CD4-positive, alpha-beta T cell (primary cell): ENCODE data around the gene SLC50A1. TPM values are rescaled to one million over a fixed set of nuclear protein-coding genes. Genes with fewer than 3 reads are reported as not detected.

Experiments
- ATAC-seq: fragments of 200-7000 bp; cut with Tn5 transposase; one replicate; pipeline ENCODE4 v1.10.0; 2022; ENCODE audit warnings: mild to moderate bottlenecking; ENCODE audit not compliant: poor library complexity
- CTCF ChIA-PET: fragments of 350-600 bp; sonication (Branson Sonifier 250); formaldehyde crosslinking; loops from one replicate; lab custom pipeline; 2021; ENCODE audit warnings: antibody characterized with exemption, inconsistent platforms; lab: Charles Lee
- POLR2A ChIA-PET: fragments of 350-600 bp; sonication (Branson Sonifier 250); formaldehyde crosslinking; loops from one replicate; lab custom pipeline; 2021; ENCODE audit warnings: antibody characterized with exemption, inconsistent platforms; lab: Charles Lee
- DNase-seq, 14 experiments: peaks; one replicate each; pipeline ENCODE4 v3.0.0-alpha.2; 2013 to 2020; ENCODE audit warnings: mixed read lengths in 2 of 14
- H3K27ac ChIP-seq, 2 donors: one replicate each; pipeline versions ENCODE4 v1.5.1 to v1.7.0; 2013; ENCODE audit warnings: low read length in 2 of 2, low read depth in 1 of 2, mild to moderate bottlenecking in 1 of 2
- H3K27me3 ChIP-seq, 2 experiments: 1 replicate in 1 of 2; 2 replicates in 1 of 2; pipeline versions ENCODE4 v1.6.1 to v1.7.0; 2013; ENCODE audit warnings: low read length in 2 of 2, control low read depth in 1 of 2, mild to moderate bottlenecking in 1 of 2, moderate library complexity in 1 of 2; ENCODE audit not compliant: insufficient read depth in 2 of 2, control insufficient read depth in 1 of 2
- H3K36me3 ChIP-seq: one replicate; pipeline ENCODE4 v1.6.1; 2013; ENCODE audit warnings: low read length, control low read depth; ENCODE audit not compliant: insufficient read depth
- H3K4me1 ChIP-seq: one replicate; pipeline ENCODE4 v1.6.1; 2013; ENCODE audit warnings: low read length, control low read depth; ENCODE audit not compliant: insufficient read depth
- H3K4me3 ChIP-seq: one replicate; pipeline ENCODE4 v1.5.1; 2013; ENCODE audit warnings: mild to moderate bottlenecking, low read length, moderate library complexity
- H3K9me3 ChIP-seq, 2 experiments: 1 replicate in 1 of 2; 2 replicates in 1 of 2; pipeline versions ENCODE4 v1.6.1 to v1.7.0; 2013; ENCODE audit warnings: low read length in 2 of 2, mild to moderate bottlenecking in 2 of 2, control low read depth in 1 of 2, moderate library complexity in 1 of 2; ENCODE audit not compliant: control insufficient read depth in 1 of 2, insufficient read depth in 1 of 2
- H3K27ac Mint-ChIP-seq: one replicate; pipeline ENCODE4 v1.8.0; 2020; ENCODE audit warnings: mixed read lengths
- H3K27me3 Mint-ChIP-seq: one replicate; pipeline ENCODE4 v1.8.0; 2021; ENCODE audit warnings: mixed read lengths
- H3K36me3 Mint-ChIP-seq: one replicate; pipeline ENCODE4 v1.8.0; 2021; ENCODE audit warnings: low read depth, mixed read lengths
- H3K4me1 Mint-ChIP-seq: one replicate; pipeline ENCODE4 v1.8.0; 2021; ENCODE audit warnings: low read depth, mixed read lengths
- H3K4me3 Mint-ChIP-seq: one replicate; pipeline ENCODE4 v1.8.0; 2020; ENCODE audit warnings: mild to moderate bottlenecking, mixed read lengths
- H3K9me3 Mint-ChIP-seq: one replicate; pipeline ENCODE4 v1.8.0; 2020; ENCODE audit warnings: mixed read lengths
- intact Hi-C, 2 experiments: fragments of 100-400 bp; cut with DNase I in 1 of 2; cut with micrococcal nuclease in 1 of 2; formaldehyde crosslinking; loops; one replicate each; pipeline versions ENCODE4 v1.15.1 to v1.9.0; 2023 to 2025; cut with DNase I, micrococcal nuclease
- total RNA-seq, 174 experiments: library from RNA in 2 of 174; stranded (reverse) in 2 of 174; gene quantifications; one replicate each; pipeline ENCODE4 v1.2.3 and lab custom pipeline; 2021 to 2026
- TF ChIP-seq, protein P1 (sequence below): fragments of 200-600 bp; IDR thresholded peaks from one replicate; pipeline ENCODE4 v1.8.0; 2022; ENCODE audit warnings: antibody characterized with exemption, mild to moderate bottlenecking

The SLC50A1 gene
- total RNA-seq, 2 experiments from 2014 or later = 10.2 to 12.5 TPM

DNA sequence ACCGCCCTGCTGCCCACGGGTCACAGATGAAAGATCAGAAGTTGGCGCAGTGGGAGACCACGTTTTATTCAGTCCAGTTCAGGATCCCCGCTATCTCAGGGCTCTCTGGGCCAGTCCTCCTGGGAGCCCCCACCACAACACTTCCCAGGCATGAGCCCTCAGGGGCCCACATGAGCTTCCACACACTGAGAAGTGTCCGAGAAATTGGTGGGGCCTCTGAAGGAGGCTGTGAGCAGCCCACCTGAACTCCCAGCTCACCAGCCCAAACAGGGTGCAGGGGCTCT, 50.1 kb downstream of the SLC50A1 start:
- peaks cover 18% of the 10 kb centered on the region for H3K36me3 ChIP-seq
- H3K27ac ChIP-seq = no peak overlapping the region
- Mint-ChIP-seq H3K36me3 (peaks cover 8% of the 10 kb centered on the region), H3K4me1 (peaks cover 6% of the 10 kb centered on the region), H3K4me3 (no peak overlapping the region), H3K27ac (no peak overlapping the region), H3K27me3 (no peaks in the 10 kb centered on the region), H3K9me3 (no peaks in the 10 kb centered on the region)
- no peaks in the 10 kb centered on the region for H3K9me3 ChIP-seq
- H3K4me1 ChIP-seq = no peaks in the 10 kb centered on the region
- POLR2A ChIA-PET = no interaction called here
- ATAC-seq (no peak), DNase-seq (no peak)
- intact Hi-C loops = no loop called here
- H3K4me3 ChIP-seq = no peak overlapping the region
- CTCF ChIA-PET = no interaction called here
- no peaks in the 10 kb centered on the region for H3K27me3 ChIP-seq
- TF ChIP-seq, protein P1, sequence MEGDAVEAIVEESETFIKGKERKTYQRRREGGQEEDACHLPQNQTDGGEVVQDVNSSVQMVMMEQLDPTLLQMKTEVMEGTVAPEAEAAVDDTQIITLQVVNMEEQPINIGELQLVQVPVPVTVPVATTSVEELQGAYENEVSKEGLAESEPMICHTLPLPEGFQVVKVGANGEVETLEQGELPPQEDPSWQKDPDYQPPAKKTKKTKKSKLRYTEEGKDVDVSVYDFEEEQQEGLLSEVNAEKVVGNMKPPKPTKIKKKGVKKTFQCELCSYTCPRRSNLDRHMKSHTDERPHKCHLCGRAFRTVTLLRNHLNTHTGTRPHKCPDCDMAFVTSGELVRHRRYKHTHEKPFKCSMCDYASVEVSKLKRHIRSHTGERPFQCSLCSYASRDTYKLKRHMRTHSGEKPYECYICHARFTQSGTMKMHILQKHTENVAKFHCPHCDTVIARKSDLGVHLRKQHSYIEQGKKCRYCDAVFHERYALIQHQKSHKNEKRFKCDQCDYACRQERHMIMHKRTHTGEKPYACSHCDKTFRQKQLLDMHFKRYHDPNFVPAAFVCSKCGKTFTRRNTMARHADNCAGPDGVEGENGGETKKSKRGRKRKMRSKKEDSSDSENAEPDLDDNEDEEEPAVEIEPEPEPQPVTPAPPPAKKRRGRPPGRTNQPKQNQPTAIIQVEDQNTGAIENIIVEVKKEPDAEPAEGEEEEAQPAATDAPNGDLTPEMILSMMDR = no peak

DNA sequence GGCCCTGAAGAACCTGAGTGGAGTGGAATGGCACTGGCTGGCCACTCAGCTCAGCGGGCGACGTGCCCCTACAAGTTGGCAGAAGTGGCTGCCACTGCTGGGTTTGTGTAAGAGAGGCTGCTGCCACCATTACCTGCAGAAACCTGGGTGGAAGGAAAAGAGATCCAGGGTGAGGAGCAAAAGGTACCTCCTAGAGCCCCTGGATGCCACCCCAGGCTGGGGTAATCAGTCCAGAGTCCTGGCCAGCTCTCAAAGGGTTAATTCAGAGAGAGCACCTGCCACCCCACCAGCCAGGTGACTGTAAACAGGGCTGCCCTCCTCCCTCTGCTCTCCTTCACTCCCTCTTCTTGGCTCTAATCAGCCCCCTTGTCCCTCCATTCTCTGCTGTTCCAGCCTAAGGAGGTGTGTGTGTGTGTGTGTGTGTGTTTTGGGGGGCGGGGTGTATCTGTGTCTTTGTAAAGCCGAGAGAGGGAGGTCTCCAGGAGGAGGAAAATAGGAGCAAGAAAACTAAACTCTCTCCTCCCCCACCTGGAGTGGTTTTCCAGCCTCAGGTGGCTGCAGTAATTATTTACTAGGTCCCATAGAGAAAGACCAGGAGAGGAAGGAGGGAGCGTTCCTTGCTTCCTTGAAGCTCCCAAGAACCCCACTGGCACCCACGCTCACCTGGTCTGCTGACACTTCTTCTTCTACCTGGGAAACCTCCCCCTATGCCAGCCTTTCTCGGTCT, 50.6 kb downstream of the SLC50A1 start:
- Histone ChIP-seq H3K36me3 (peaks cover 17% of the 10 kb centered on the region), H3K27ac (no peak overlapping the region), H3K4me1 (no peaks in the 10 kb centered on the region), H3K9me3 (no peaks in the 10 kb centered on the region), H3K27me3 (no peaks in the 10 kb centered on the region), H3K4me3 (no peak overlapping the region)
- H3K36me3 Mint-ChIP-seq = peaks cover 8% of the 10 kb centered on the region
- DNase-seq (no peak), ATAC-seq (no peak)
- no peaks in the 10 kb centered on the region for H3K9me3 Mint-ChIP-seq
- POLR2A ChIA-PET = no interaction called here
- peaks cover 6% of the 10 kb centered on the region for H3K4me1 Mint-ChIP-seq
- intact Hi-C loops = no loop called here
- H3K27ac Mint-ChIP-seq = no peak overlapping the region
- no peak overlapping the region for H3K4me3 Mint-ChIP-seq
- TF ChIP-seq, protein P1 = no peak
- no peaks in the 10 kb centered on the region for H3K27me3 Mint-ChIP-seq
- CTCF ChIA-PET = interaction anchor here (0.6 kb wide), 1 partner anchor 192 kb away, joined by 4 read pairs; no protein-coding TSS in a partner anchor

DNA sequence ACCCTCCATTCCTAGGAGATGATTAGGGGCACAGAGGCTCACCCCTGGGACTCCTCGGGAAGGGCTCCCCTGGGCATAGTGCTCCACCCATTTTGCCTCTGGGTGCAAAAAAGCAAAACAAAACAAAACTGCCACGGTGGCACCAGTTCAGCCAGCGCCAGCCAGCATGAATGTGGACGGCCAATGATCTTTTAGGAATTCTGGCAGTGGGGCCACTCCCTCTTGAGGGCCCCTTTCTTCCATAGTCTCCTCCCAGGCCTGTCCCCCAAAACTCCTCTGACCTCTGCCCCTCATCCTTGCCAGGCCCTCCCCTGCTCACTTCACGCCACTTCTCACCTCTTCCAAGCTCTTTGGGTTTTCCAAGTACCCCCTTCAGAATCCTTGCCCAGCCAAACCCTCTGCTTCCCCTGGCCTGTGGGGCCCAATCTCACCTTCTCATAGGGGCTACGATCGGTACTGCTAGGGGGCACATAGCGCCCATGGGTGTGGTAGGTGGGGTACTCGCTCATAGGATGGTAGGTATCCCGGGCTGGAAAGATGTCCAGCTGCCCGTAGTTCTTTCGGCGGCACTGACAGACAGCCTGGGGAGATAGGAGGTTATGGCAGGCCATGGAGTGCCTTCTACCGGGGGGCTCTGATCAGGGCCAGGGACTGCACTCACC, 51.3 kb downstream of the SLC50A1 start:
- Histone ChIP-seq H3K27ac (no peak overlapping the region), H3K36me3 (peaks cover 11% of the 10 kb centered on the region), H3K4me3 (no peak overlapping the region), H3K27me3 (no peaks in the 10 kb centered on the region), H3K4me1 (peaks cover 2% of the 10 kb centered on the region), H3K9me3 (no peaks in the 10 kb centered on the region)
- TF ChIP-seq, protein P1 = no peak
- ChIA-PET CTCF (interaction anchor here (0.6 kb wide), 1 partner anchor 191 kb away, joined by 4 read pairs; no protein-coding TSS in a partner anchor), POLR2A (no interaction called here)
- intact Hi-C loops = no loop called here
- Mint-ChIP-seq H3K4me1 (peaks cover 6% of the 10 kb centered on the region), H3K36me3 (peaks cover 8% of the 10 kb centered on the region), H3K9me3 (no peaks in the 10 kb centered on the region), H3K27ac (no peak overlapping the region), H3K4me3 (peak overlapping the region; percentile 11), H3K27me3 (no peaks in the 10 kb centered on the region)
- no peak for ATAC-seq
- no peak for DNase-seq
